PC-3 (cell line): ENCODE results near the gene SPTAN1. TPM values are rescaled to one million over a fixed set of nuclear protein-coding genes. Genes with fewer than 3 reads are reported as not detected.

Source experiments
- ATAC-seq: fragments of 200-7000 bp; cut with Tn5 transposase; 2 replicates; pipeline ENCODE4 v1.9.1; 2020; ENCODE audit warnings: mild to moderate bottlenecking, moderate library complexity
- BruUV-seq: library from RNA; stranded (reverse); fragments of 400-500 nt; replicated peaks from 2 replicates; lab custom pipeline; 2021; lab: Mats Ljungman, UMichigan
- CTCF ChIA-PET: fragments of 300-600 bp; sonication (Branson Sonifier 250); formaldehyde crosslinking; loops from one replicate; lab custom pipeline; 2022; ENCODE audit warnings: antibody characterized with exemption; lab: Charles Lee
- POLR2A ChIA-PET: fragments of 300-600 bp; sonication (Branson Sonifier 250); formaldehyde crosslinking; loops from one replicate; lab custom pipeline; 2022; ENCODE audit warnings: antibody characterized with exemption; ENCODE audit not compliant: unreplicated experiment; lab: Charles Lee
- DNase-seq: peaks from one replicate; pipeline ENCODE4 v3.0.0-alpha.2; 2015
- H2AFZ ChIP-seq: fragments of 300-600 bp; sonication (generic); 2 replicates; pipeline ENCODE4 v1.6.0; 2016; ENCODE audit warnings: antibody characterized with exemption, low read length
- H3F3A ChIP-seq: fragments of 300-600 bp; sonication (generic); one replicate; pipeline ENCODE4 v1.6.0; 2017; ENCODE audit warnings: antibody characterized with exemption, low read length, control low read depth, mild to moderate bottlenecking; ENCODE audit not compliant: unreplicated experiment
- H3K27ac ChIP-seq: fragments of 300-600 bp; sonication (generic); 2 replicates; pipeline ENCODE4 v1.5.1; 2016; ENCODE audit warnings: mild to moderate bottlenecking, low read length
- H3K27me3 ChIP-seq: fragments of 300-600 bp; sonication (generic); 2 replicates; pipeline ENCODE4 v1.6.1; 2016; ENCODE audit warnings: low read length, mixed read lengths
- H3K36me3 ChIP-seq: fragments of 300-600 bp; sonication (generic); 2 replicates; pipeline ENCODE4 v1.6.1; 2016; ENCODE audit warnings: low read depth, mixed run types, low read length, mixed read lengths
- H3K4me1 ChIP-seq: fragments of 300-600 bp; sonication (generic); 2 replicates; pipeline ENCODE4 v1.5.1; 2016; ENCODE audit warnings: low read length; ENCODE audit not compliant: insufficient read depth
- H3K4me2 ChIP-seq: fragments of 300-600 bp; sonication (generic); 2 replicates; pipeline ENCODE4 v1.6.0; 2016; ENCODE audit warnings: low read length
- H3K4me3 ChIP-seq: fragments of 300-600 bp; sonication (generic); 2 replicates; pipeline ENCODE4 v1.5.1; 2016; ENCODE audit warnings: mild to moderate bottlenecking, low read length, mixed read lengths
- H3K79me2 ChIP-seq: fragments of 300-600 bp; sonication (generic); 2 replicates; pipeline ENCODE4 v1.6.1; 2017; ENCODE audit warnings: low read length, mixed read lengths
- H3K9ac ChIP-seq: fragments of 300-600 bp; sonication (generic); 2 replicates; pipeline ENCODE4 v1.6.0; 2016; ENCODE audit warnings: mild to moderate bottlenecking, low read length
- H3K9me2 ChIP-seq: fragments of 300-600 bp; sonication (generic); replicated peaks from 2 replicates; pipeline ENCODE4 v1.6.1; 2016; ENCODE audit warnings: mixed run types, low read length, mixed read lengths
- H3K9me3 ChIP-seq: fragments of 300-600 bp; sonication (generic); 2 replicates; pipeline ENCODE4 v1.6.1; 2016; ENCODE audit warnings: low read length, mixed read lengths
- H4K20me1 ChIP-seq: fragments of 300-600 bp; sonication (generic); 2 replicates; pipeline ENCODE4 v1.6.1; 2016; ENCODE audit warnings: low read length, mixed read lengths
- CTCF ChIP-seq: fragments of 300-600 bp; sonication (generic); conservative IDR thresholded peaks from 2 replicates; pipeline ENCODE4 v1.5.1; 2017; ENCODE audit warnings: antibody characterized with exemption, low read depth, mild to moderate bottlenecking, low read length
- EZH2 ChIP-seq: fragments of 300-600 bp; sonication (generic); IDR thresholded peaks from one replicate; pipeline ENCODE4 v1.6.1; 2017; ENCODE audit warnings: antibody characterized with exemption, mild to moderate bottlenecking, low read length; ENCODE audit not compliant: unreplicated experiment
- EZH2phosphoT487 ChIP-seq: fragments of 300-600 bp; sonication (generic); IDR thresholded peaks from 2 replicates; pipeline ENCODE4 v1.6.1; 2018; ENCODE audit warnings: mild to moderate bottlenecking, antibody characterized with exemption, low read length, borderline replicate concordance
- intact Hi-C: fragments of 100-400 bp; cut with micrococcal nuclease; formaldehyde crosslinking; loops from 2 replicates; pipeline ENCODE4 v1.9.0; 2023
- total RNA-seq: library from RNA; depleted of rRNA; stranded (reverse); fragments of >200 nt; gene quantifications from 2 replicates; pipeline ENCODE4 v1.2.3, GENCODE V29; 2014

SPTAN1 gene
- total RNA-seq, 1 experiment from 2014 or later = 221 TPM

DNA sequence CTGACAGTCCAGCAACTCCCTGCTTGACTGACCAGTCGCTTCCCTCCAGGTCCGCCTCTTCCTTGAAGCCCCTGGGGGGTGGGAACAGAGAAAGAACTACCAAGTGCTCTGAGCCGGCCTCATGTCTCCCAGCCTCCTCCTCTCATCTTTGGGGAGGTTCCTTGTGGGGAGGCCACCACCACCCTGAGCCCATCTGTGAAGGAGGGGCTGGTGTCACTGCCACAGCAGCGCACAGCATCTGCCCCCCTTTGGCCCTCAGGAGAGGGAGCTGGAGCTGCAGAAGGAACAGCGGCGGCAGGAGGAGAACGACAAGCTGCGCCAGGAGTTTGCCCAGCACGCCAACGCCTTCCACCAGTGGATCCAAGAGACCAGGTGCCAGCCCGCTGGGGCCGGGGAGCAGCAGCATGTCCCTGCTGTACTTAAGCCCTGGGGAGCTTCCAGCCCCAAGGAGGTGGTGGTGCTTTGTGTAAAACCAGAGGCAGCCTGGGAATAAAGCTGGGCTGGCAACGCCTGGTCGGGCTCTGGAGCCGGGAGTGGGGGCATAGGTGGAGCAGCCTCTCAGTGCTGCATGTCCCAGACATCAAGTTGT lies 74.8 kb downstream of the SPTAN1 start:
- intact Hi-C loops = no loop called here
- no peaks in the 10 kb centered on the region; the same call in 1 of the 2 replicates for H3K36me3 ChIP-seq
- no peaks in the 10 kb centered on the region for H3K9me2 ChIP-seq
- no peaks in the 10 kb centered on the region for H3F3A ChIP-seq
- H3K4me1 ChIP-seq = no peaks in the 10 kb centered on the region
- H3K27ac ChIP-seq = no peak overlapping the region
- H2AFZ ChIP-seq = no peak overlapping the region
- TF ChIP-seq CTCF (no peak), EZH2 (no peak), EZH2phosphoT487 (no peak)
- POLR2A ChIA-PET = no interaction called here
- H3K79me2 ChIP-seq = no peaks in the 10 kb centered on the region
- no peaks in the 10 kb centered on the region for H3K27me3 ChIP-seq
- H3K4me3 ChIP-seq = no peak overlapping the region
- CTCF ChIA-PET = interaction anchor here (0.7 kb wide), 1 partner anchor 187 kb away, joined by 3 read pairs; no protein-coding TSS in a partner anchor
- no peak overlapping the region for H3K4me2 ChIP-seq
- no TSS peak for BruUV-seq
- no peak overlapping the region for H3K9ac ChIP-seq
- no peaks in the 10 kb centered on the region for H3K9me3 ChIP-seq
- ATAC-seq (no peak), DNase-seq (no peak)
- H4K20me1 ChIP-seq = no peaks in the 10 kb centered on the region

DNA sequence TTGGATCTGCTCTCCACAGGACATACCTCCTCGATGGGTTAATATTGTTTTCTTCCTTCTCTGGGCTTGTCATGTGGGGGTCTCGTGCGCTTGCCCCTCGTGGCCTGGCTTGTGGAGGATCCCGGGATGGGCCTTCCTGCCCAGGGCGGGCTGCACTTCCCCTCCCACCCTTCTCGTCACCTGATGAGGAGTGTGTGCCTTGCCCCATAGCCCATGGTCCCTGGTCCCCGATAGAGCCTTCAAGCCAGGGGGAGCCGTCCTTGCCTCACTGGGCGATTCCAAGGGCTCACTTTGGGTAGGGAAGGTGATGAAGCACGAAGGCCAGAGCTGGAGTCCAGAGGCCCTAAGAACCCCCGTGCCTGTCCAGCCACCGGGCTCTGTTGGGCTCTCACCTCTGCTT lies 75.5 kb downstream of the SPTAN1 start:
- intact Hi-C loops = no loop called here
- H4K20me1 ChIP-seq = no peaks in the 10 kb centered on the region
- H3K4me2 ChIP-seq = no peak overlapping the region
- H3K79me2 ChIP-seq = no peaks in the 10 kb centered on the region
- ChIA-PET CTCF (no interaction called here), POLR2A (no interaction called here)
- no peak overlapping the region for H3K9ac ChIP-seq
- no peaks in the 10 kb centered on the region for H3K9me3 ChIP-seq
- BruUV-seq = no TSS peak
- ATAC-seq (no peak), DNase-seq (no peak)
- no peak overlapping the region for H3K4me3 ChIP-seq
- H3K27ac ChIP-seq = no peak overlapping the region
- no peak for TF ChIP-seq EZH2phosphoT487
- no peak for TF ChIP-seq CTCF
- no peak for TF ChIP-seq EZH2
- no peaks in the 10 kb centered on the region for H3K9me2 ChIP-seq
- H3K4me1 ChIP-seq = no peaks in the 10 kb centered on the region
- no peak overlapping the region for H2AFZ ChIP-seq
- H3K27me3 ChIP-seq = no peaks in the 10 kb centered on the region
- H3K36me3 ChIP-seq = no peaks in the 10 kb centered on the region; the same call in 1 of the 2 replicates
- H3F3A ChIP-seq = no peaks in the 10 kb centered on the region

- no peaks in the 10 kb centered on the region for H3K79me2 ChIP-seq
- no peak overlapping the region for H3K27ac ChIP-seq
- no peaks in the 10 kb centered on the region for H3K4me1 ChIP-seq
- ATAC-seq (peak; percentile 54), DNase-seq (no peak)
- ChIA-PET CTCF (no interaction called here), POLR2A (no interaction called here)
- no TSS peak for BruUV-seq
- TF ChIP-seq CTCF (no peak), EZH2phosphoT487 (no peak), EZH2 (no peak)
- no peak overlapping the region for H2AFZ ChIP-seq
- no peak overlapping the region for H3K4me2 ChIP-seq
- no peaks in the 10 kb centered on the region for H3F3A ChIP-seq
- H3K4me3 ChIP-seq = no peak overlapping the region
- H3K9me2 ChIP-seq = no peaks in the 10 kb centered on the region
- intact Hi-C loops = no loop called here
- H3K36me3 ChIP-seq = no peaks in the 10 kb centered on the region; the same call in 1 of the 2 replicates
- H3K9me3 ChIP-seq = no peaks in the 10 kb centered on the region
- H4K20me1 ChIP-seq = no peaks in the 10 kb centered on the region
- no peaks in the 10 kb centered on the region for H3K27me3 ChIP-seq
- H3K9ac ChIP-seq = no peak overlapping the region
Observed at GRCh38 chr9:128628471-128629048, 76.2 kb downstream of the SPTAN1 start.
